SK-N-SH treated with all-trans-retinoic acid at 6 μM for 48 hours (cell line): ENCODE measurements around the gene GFI1.

Source experiments
- ATAC-seq: fragments of 200-7000 bp; cut with Tn5 transposase; 3 replicates; pipeline ENCODE4 v1.9.1; 2020; ENCODE audit warnings: mild to moderate bottlenecking, moderate library complexity
- ARNTL ChIP-seq: fragments of 450-650 bp; formaldehyde crosslinking; IDR thresholded peaks from 2 replicates; pipeline ENCODE4 v1.5.0; 2020; ENCODE audit warnings: low read depth, mild to moderate bottlenecking, moderate library complexity, borderline replicate concordance
- BACH2 ChIP-seq: fragments of 250-450 bp; sonication (Bioruptor Pico); IDR thresholded peaks from 2 replicates; pipeline ENCODE4 v1.9.0; 2021; ENCODE audit warnings: mild to moderate bottlenecking, borderline replicate concordance
- ESRRG ChIP-seq: fragments of 250-450 bp; sonication (Bioruptor Pico); IDR thresholded peaks from 2 replicates; pipeline ENCODE4 v1.6.1; 2021; ENCODE audit warnings: mild to moderate bottlenecking
- GLIS3 ChIP-seq: fragments of 250-450 bp; sonication (Bioruptor Pico); IDR thresholded peaks from 2 replicates; pipeline ENCODE4 v1.5.0; 2020; ENCODE audit warnings: mild to moderate bottlenecking, moderate library complexity
- ISL1 ChIP-seq: fragments of 250-450 bp; sonication (Bioruptor Pico); IDR thresholded peaks from 2 replicates; pipeline ENCODE4 v2.1.2; 2022; ENCODE audit warnings: mild to moderate bottlenecking, moderate library complexity
- OSR1 ChIP-seq: fragments of 250-450 bp; sonication (Bioruptor Pico); IDR thresholded peaks from 2 replicates; pipeline ENCODE4 v1.8.0; 2022; ENCODE audit warnings: moderate library complexity, mild to moderate bottlenecking, inconsistent platforms
- PATZ1 ChIP-seq: fragments of 250-450 bp; sonication (Bioruptor Pico); IDR thresholded peaks from 2 replicates; pipeline ENCODE4 v1.8.0; 2020; ENCODE audit warnings: mild to moderate bottlenecking, moderate library complexity, borderline replicate concordance
- PPARA ChIP-seq: fragments of 250-450 bp; sonication (Bioruptor Pico); IDR thresholded peaks from 2 replicates; pipeline ENCODE4 v1.5.0; 2020; ENCODE audit warnings: mild to moderate bottlenecking, borderline replicate concordance
- RARB ChIP-seq: fragments of 250-450 bp; sonication (Bioruptor Pico); IDR thresholded peaks from 2 replicates; pipeline ENCODE4 v1.8.0; 2021; ENCODE audit warnings: mild to moderate bottlenecking, moderate library complexity
- SNAI2 ChIP-seq: fragments of 250-450 bp; sonication (Bioruptor Pico); IDR thresholded peaks from 2 replicates; pipeline ENCODE4 v1.5.0; 2020; ENCODE audit warnings: mild to moderate bottlenecking, moderate library complexity
- TCF4 ChIP-seq: fragments of 250-450 bp; sonication (Bioruptor Pico); IDR thresholded peaks from 2 replicates; pipeline ENCODE4 v1.8.0; 2021; ENCODE audit warnings: mild to moderate bottlenecking, moderate library complexity, borderline replicate concordance
- TOX ChIP-seq: fragments of 250-450 bp; sonication (Bioruptor Pico); IDR thresholded peaks from 2 replicates; pipeline ENCODE4 v1.8.0; 2021; ENCODE audit warnings: mild to moderate bottlenecking, moderate library complexity, borderline replicate concordance
- ZC3H10 ChIP-seq: fragments of 250-450 bp; sonication (Bioruptor Pico); IDR thresholded peaks from 2 replicates; pipeline ENCODE4 v1.5.1; 2021; ENCODE audit warnings: mild to moderate bottlenecking, moderate library complexity
- ZFP3 ChIP-seq: fragments of 250-450 bp; sonication (Bioruptor Pico); IDR thresholded peaks from 2 replicates; pipeline ENCODE4 v1.5.0; 2020; ENCODE audit warnings: mild to moderate bottlenecking, moderate library complexity
- ZFP30 ChIP-seq: fragments of 450-650 bp; formaldehyde crosslinking; IDR thresholded peaks from 2 replicates; pipeline ENCODE4 v1.5.0; 2022; ENCODE audit warnings: mild to moderate bottlenecking, moderate library complexity
- ZNF565 ChIP-seq: fragments of 450-650 bp; formaldehyde crosslinking; conservative IDR thresholded peaks from 2 replicates; pipeline ENCODE4 v1.5.0; 2020; ENCODE audit warnings: low read depth, mild to moderate bottlenecking, moderate library complexity
- ZNF70 ChIP-seq: fragments of 450-650 bp; formaldehyde crosslinking; IDR thresholded peaks from 2 replicates; pipeline ENCODE4 v1.5.0; 2020; ENCODE audit warnings: mild to moderate bottlenecking, moderate library complexity
- TF ChIP-seq, protein P1 (sequence below): fragments of 250-450 bp; sonication (Bioruptor Pico); IDR thresholded peaks from 2 replicates; pipeline ENCODE4 v1.5.1; 2021; ENCODE audit warnings: mild to moderate bottlenecking, moderate library complexity
- TF ChIP-seq, protein P2 (sequence below): fragments of 250-450 bp; sonication (Bioruptor Pico); IDR thresholded peaks from 2 replicates; pipeline ENCODE4 v1.5.0; 2020; ENCODE audit warnings: mild to moderate bottlenecking, moderate library complexity
- TF ChIP-seq, protein P3 (sequence below): fragments of 250-450 bp; sonication (Bioruptor Pico); IDR thresholded peaks from 2 replicates; pipeline ENCODE4 v1.5.1; 2020; ENCODE audit warnings: low read depth, mild to moderate bottlenecking, moderate library complexity

The GFI1 gene

DNA sequence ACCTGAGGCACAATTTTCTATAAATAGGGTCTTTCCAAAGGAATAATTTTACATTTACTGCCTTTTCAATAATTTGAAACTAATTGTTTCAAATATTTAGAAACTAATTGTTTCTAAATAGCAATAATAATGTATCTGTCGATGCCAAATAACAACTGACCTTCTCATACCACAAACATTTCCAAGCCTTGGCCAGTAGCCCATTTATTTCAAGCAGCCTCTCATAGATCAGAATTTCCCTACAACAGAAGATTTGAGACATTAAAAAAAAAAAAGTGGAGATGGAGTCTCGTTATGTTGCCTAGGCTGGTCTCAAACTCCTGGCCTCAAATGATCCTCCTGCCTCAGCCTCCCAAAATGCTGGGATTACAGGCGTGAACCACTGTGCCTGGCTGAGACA is 2.1 kb upstream of the GFI1 start (continued):
- TF ChIP-seq, protein P1, sequence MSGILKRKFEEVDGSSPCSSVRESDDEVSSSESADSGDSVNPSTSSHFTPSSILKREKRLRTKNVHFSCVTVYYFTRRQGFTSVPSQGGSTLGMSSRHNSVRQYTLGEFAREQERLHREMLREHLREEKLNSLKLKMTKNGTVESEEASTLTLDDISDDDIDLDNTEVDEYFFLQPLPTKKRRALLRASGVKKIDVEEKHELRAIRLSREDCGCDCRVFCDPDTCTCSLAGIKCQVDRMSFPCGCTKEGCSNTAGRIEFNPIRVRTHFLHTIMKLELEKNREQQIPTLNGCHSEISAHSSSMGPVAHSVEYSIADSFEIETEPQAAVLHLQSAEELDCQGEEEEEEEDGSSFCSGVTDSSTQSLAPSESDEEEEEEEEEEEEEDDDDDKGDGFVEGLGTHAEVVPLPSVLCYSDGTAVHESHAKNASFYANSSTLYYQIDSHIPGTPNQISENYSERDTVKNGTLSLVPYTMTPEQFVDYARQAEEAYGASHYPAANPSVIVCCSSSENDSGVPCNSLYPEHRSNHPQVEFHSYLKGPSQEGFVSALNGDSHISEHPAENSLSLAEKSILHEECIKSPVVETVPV (CRISPR knock-in tag), result no peak
- TF ChIP-seq GLIS3 (CRISPR knock-in tag) (no peak), ZNF565 (CRISPR knock-in tag) (no peak), RARB (CRISPR knock-in tag) (no peak), ARNTL (CRISPR knock-in tag) (no peak)

DNA sequence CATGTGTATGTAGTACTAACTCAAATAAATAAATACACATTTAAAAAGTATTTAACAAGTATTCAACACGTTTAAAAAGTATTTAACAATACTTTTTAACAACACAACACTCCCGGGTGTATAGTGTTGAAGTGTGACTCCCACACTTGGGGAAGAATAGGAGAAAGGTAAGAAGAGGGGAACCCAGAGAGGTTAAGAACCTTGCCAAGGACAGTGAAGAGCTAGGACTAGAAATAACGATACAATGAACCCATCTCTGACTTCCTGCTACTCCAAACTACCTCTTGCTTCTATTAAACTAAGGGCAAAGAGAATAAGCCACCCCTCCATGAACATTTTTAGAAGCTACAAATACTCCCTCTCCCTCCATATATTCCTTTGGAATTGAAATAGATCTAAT is 1.7 kb upstream of the GFI1 start:
- no peak for ATAC-seq
- TF ChIP-seq ZNF565 (CRISPR knock-in tag), result no peak
- TF ChIP-seq SNAI2, result no peak
- TF ChIP-seq ISL1, result no peak
- TF ChIP-seq RARB (CRISPR knock-in tag), result no peak
- TF ChIP-seq, protein P2, sequence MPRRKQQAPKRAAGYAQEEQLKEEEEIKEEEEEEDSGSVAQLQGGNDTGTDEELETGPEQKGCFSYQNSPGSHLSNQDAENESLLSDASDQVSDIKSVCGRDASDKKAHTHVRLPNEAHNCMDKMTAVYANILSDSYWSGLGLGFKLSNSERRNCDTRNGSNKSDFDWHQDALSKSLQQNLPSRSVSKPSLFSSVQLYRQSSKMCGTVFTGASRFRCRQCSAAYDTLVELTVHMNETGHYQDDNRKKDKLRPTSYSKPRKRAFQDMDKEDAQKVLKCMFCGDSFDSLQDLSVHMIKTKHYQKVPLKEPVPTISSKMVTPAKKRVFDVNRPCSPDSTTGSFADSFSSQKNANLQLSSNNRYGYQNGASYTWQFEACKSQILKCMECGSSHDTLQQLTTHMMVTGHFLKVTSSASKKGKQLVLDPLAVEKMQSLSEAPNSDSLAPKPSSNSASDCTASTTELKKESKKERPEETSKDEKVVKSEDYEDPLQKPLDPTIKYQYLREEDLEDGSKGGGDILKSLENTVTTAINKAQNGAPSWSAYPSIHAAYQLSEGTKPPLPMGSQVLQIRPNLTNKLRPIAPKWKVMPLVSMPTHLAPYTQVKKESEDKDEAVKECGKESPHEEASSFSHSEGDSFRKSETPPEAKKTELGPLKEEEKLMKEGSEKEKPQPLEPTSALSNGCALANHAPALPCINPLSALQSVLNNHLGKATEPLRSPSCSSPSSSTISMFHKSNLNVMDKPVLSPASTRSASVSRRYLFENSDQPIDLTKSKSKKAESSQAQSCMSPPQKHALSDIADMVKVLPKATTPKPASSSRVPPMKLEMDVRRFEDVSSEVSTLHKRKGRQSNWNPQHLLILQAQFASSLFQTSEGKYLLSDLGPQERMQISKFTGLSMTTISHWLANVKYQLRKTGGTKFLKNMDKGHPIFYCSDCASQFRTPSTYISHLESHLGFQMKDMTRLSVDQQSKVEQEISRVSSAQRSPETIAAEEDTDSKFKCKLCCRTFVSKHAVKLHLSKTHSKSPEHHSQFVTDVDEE (CRISPR knock-in tag), result no peak
- TF ChIP-seq ARNTL (CRISPR knock-in tag), result no peak
- no peak for TF ChIP-seq PPARA (CRISPR knock-in tag)
- no peak for TF ChIP-seq OSR1 (CRISPR knock-in tag)
- no peak for TF ChIP-seq BACH2 (CRISPR knock-in tag)
- TF ChIP-seq PATZ1, result no peak
- TF ChIP-seq, protein P3, sequence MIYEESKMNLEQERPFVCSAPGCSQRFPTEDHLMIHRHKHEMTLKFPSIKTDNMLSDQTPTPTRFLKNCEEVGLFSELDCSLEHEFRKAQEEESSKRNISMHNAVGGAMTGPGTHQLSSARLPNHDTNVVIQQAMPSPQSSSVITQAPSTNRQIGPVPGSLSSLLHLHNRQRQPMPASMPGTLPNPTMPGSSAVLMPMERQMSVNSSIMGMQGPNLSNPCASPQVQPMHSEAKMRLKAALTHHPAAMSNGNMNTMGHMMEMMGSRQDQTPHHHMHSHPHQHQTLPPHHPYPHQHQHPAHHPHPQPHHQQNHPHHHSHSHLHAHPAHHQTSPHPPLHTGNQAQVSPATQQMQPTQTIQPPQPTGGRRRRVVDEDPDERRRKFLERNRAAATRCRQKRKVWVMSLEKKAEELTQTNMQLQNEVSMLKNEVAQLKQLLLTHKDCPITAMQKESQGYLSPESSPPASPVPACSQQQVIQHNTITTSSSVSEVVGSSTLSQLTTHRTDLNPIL (CRISPR knock-in tag), result no peak
- TF ChIP-seq TCF4, result no peak
- no peak for TF ChIP-seq TOX (CRISPR knock-in tag)
- TF ChIP-seq ESRRG (CRISPR knock-in tag), result no peak
- no peak for TF ChIP-seq ZC3H10 (CRISPR knock-in tag)
- TF ChIP-seq ZNF70 (CRISPR knock-in tag), result no peak
- no peak for TF ChIP-seq GLIS3 (CRISPR knock-in tag)

DNA sequence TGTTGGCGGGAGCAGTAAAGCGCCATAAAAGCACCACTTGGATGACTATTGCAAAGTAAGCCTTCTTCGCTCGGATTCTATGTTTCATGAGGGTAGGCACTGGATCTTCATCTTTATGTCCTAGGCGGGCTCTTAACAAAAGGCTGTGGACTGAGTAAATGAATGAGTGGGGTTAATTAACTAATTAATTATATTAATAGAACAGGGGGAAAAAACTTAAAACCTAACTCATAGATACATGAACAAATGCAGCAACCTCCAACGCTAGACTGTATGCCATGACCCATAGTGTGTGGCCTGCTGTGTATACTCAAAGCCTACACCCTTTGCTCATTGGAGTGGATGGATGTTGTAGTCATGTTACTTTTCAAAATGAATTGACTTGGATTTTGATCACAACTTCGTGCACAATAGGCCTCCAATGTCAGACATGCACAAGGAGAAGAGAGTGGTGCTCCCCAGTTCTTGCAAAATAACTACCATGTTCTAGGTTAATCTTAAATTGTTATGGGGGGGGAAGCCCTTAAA is 417 bp upstream of the GFI1 start:
- TF ChIP-seq, protein P1 (CRISPR knock-in tag), result no peak
- no peak for TF ChIP-seq BACH2 (CRISPR knock-in tag)
- TF ChIP-seq ARNTL (CRISPR knock-in tag), result no peak
- TF ChIP-seq ZFP30 (CRISPR knock-in tag), result no peak
- TF ChIP-seq ZFP3, result no peak
- TF ChIP-seq SNAI2, result no peak
- no peak for ATAC-seq
